ENCODE measurements around the gene FBXW8. TPM values are rescaled to one million over a fixed set of nuclear protein-coding genes. Genes with fewer than 3 reads are reported as not detected.
A peak's percentile ranks its signal among the peaks of the same experiment; 100 is the strongest.

The FBXW8 gene
- total and polyA plus RNA-seq, 2 donors from 2014 or later: 3.3 to 20.3 TPM

GRCh38 chr12:116916122-116916521, 5.4 kb downstream of the FBXW8 start:
- DNase-seq (no peak), FAIRE-seq (no peak)
- Histone ChIP-seq H3K4me3 (ENCODE audit: low read length in 3 of 3) (no peak overlapping the region), H3K9me3 (ENCODE audit: control insufficient read depth in 2 of 3, insufficient read depth in 1 of 3, low read length in 3 of 3) (no peaks in the 10 kb centered on the region), H3K9ac (ENCODE audit: low read length in 3 of 3) (no peak overlapping the region), H3K27ac (ENCODE audit: low read depth in 2 of 2, low read length in 2 of 2) (no peak overlapping the region), H3K4me1 (ENCODE audit: control insufficient read depth in 2 of 3, insufficient read depth in 2 of 3, low read depth in 1 of 3, low read length in 3 of 3) (peaks cover 0 to 9% (median 7%) of the 10 kb centered on the region in 3 donors), H3K36me3 (ENCODE audit: control insufficient read depth in 2 of 3, insufficient read depth in 3 of 3, low read length in 3 of 3) (no peaks in the 10 kb centered on the region), H3K27me3 (ENCODE audit: control insufficient read depth, insufficient read depth, low read length) (no peaks in the 10 kb centered on the region)
- no peak for TF ChIP-seq CTCF (IDR thresholded peaks at IDR 0.05; ENCODE audit: borderline replicate concordance, extremely low read depth, insufficient read depth)
- intact Hi-C loops (cut with DNase I): no loop called here

- no peaks in the 10 kb centered on the region for H3K27me3 ChIP-seq (ENCODE audit: control insufficient read depth, insufficient read depth, low read length)
- no peak overlapping the region for H3K4me3 ChIP-seq (ENCODE audit: low read length in 3 of 3)
- DNase-seq (no peak), FAIRE-seq (no peak)
- peak; percentile 31 for TF ChIP-seq CTCF (IDR thresholded peaks at IDR 0.05; ENCODE audit: borderline replicate concordance, extremely low read depth, insufficient read depth)
- intact Hi-C loops (cut with DNase I): no loop called here
- H3K36me3 ChIP-seq (ENCODE audit: control insufficient read depth in 2 of 3, insufficient read depth in 3 of 3, low read length in 3 of 3): no peaks in the 10 kb centered on the region
- no peaks in the 10 kb centered on the region for H3K9me3 ChIP-seq (ENCODE audit: control insufficient read depth in 2 of 3, insufficient read depth in 1 of 3, low read length in 3 of 3)
- no peak overlapping the region for H3K27ac ChIP-seq (ENCODE audit: low read depth in 2 of 2, low read length in 2 of 2)
- peaks cover 0 to 7% (median 7%) of the 10 kb centered on the region in 3 donors for H3K4me1 ChIP-seq (ENCODE audit: control insufficient read depth in 2 of 3, insufficient read depth in 2 of 3, low read depth in 1 of 3, low read length in 3 of 3)
- no peak overlapping the region for H3K9ac ChIP-seq (ENCODE audit: low read length in 3 of 3)
Observed at GRCh38 chr12:116916714-116917114, 6.0 kb downstream of the FBXW8 start.

DNA sequence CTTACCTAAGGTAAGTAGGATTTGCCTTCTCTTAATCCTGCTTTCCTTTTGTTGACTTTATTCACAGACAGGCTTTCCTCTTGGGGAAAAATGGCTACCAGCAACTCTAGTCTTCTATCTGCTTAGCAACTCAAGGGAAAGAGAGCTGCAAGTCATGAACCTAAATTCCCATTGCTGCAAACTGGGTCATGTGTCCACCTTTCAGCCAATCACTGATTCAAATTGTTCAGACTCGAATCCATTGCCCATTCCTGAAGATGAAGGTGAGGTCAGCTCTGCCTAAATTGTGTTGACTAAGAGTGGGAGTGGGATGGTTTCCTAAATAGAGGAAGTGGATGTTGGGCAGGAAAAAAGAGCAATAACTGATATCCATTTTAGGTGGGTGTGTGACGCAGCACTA, 7.7 kb downstream of the FBXW8 start:
- H3K4me1 ChIP-seq (ENCODE audit: control insufficient read depth in 2 of 3, insufficient read depth in 2 of 3, low read depth in 1 of 3, low read length in 3 of 3): peaks cover 0 to 7% (median 7%) of the 10 kb centered on the region in 3 donors
- no peak overlapping the region for H3K9ac ChIP-seq (ENCODE audit: low read length in 3 of 3)
- TF ChIP-seq CTCF (IDR thresholded peaks at IDR 0.05; ENCODE audit: borderline replicate concordance, extremely low read depth, insufficient read depth): no peak
- H3K36me3 ChIP-seq (ENCODE audit: control insufficient read depth in 2 of 3, insufficient read depth in 3 of 3, low read length in 3 of 3): no peaks in the 10 kb centered on the region
- no peak for FAIRE-seq
- H3K9me3 ChIP-seq (ENCODE audit: control insufficient read depth in 2 of 3, insufficient read depth in 1 of 3, low read length in 3 of 3): no peaks in the 10 kb centered on the region
- no peak for DNase-seq
- intact Hi-C loops (cut with DNase I): no loop called here
- no peaks in the 10 kb centered on the region for H3K27me3 ChIP-seq (ENCODE audit: control insufficient read depth, insufficient read depth, low read length)
- no peak overlapping the region for H3K4me3 ChIP-seq (ENCODE audit: low read length in 3 of 3)
- H3K27ac ChIP-seq (ENCODE audit: low read depth in 2 of 2, low read length in 2 of 2): no peak overlapping the region

DNA sequence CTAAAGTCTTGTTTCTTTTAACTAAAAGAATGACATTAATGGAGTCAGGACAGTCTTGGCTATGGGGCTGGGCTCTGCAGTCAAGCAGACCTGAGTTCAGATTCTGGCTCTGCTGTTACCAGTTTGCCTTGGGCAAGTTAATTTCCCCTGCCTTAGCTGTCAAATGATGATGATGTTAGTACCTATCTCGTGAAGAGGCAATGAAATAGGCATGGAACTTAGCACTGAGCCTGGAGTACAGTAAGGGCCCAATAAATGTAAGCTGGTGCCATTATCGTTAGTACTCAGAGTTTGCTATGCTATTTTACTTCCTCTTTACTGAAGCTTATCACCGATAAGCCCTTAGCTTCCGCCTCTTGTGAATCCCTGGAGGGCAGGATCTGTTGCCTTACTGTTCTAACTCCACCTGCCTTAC, 8.5 kb downstream of the FBXW8 start:
- no peak for TF ChIP-seq CTCF (IDR thresholded peaks at IDR 0.05; ENCODE audit: borderline replicate concordance, extremely low read depth, insufficient read depth)
- intact Hi-C loops (cut with DNase I): no loop called here
- Histone ChIP-seq H3K27me3 (ENCODE audit: control insufficient read depth, insufficient read depth, low read length) (no peaks in the 10 kb centered on the region), H3K9me3 (ENCODE audit: control insufficient read depth in 2 of 3, insufficient read depth in 1 of 3, low read length in 3 of 3) (no peaks in the 10 kb centered on the region), H3K4me3 (ENCODE audit: low read length in 3 of 3) (no peak overlapping the region), H3K27ac (ENCODE audit: low read depth in 2 of 2, low read length in 2 of 2) (no peak overlapping the region), H3K36me3 (ENCODE audit: control insufficient read depth in 2 of 3, insufficient read depth in 3 of 3, low read length in 3 of 3) (no peaks in the 10 kb centered on the region), H3K9ac (ENCODE audit: low read length in 3 of 3) (no peak overlapping the region), H3K4me1 (ENCODE audit: control insufficient read depth in 2 of 3, insufficient read depth in 2 of 3, low read depth in 1 of 3, low read length in 3 of 3) (peaks cover 0 to 7% (median 7%) of the 10 kb centered on the region in 3 donors)
- FAIRE-seq (no peak), DNase-seq (no peak)

All from kidney (tissue), 14 donors.